Body of pancreas (tissue), 4 donors: Measurements from ENCODE around the gene IGF2BP3.

Experiments used
- CTCF ChIP-seq, 7 experiments: fragments of 450-650 bp in 4 of 7; fragments of 200-600 bp in 3 of 7; sonication (generic) in 3 of 7; IDR thresholded peaks; one replicate each; pipeline ENCODE4 v1.5.1; 2016 to 2019; ENCODE audit warnings: antibody characterized with exemption in 7 of 7
- POLR2A ChIP-seq, 3 donors: fragments of 450-650 bp; IDR thresholded peaks; one replicate each; pipeline ENCODE4 v1.6.1; 2016; ENCODE audit warnings: antibody characterized with exemption in 3 of 3, mild to moderate bottlenecking in 2 of 3

GRCh38 chr7:23336086-23336485 is 134.2 kb downstream of the IGF2BP3 start:
- TF ChIP-seq POLR2A (IDR thresholded peaks at IDR 0.05), result no peak
- TF ChIP-seq CTCF (IDR thresholded peaks at IDR 0.05), result no peak
